Mesodermal cell (in vitro differentiated cells): ENCODE results near the gene PHACTR1.

Source experiments
- H3K27ac ChIP-seq: 2 replicates; pipeline ENCODE4 v1.7.0; 2013; ENCODE audit warnings: mild to moderate bottlenecking, low read depth, low read length, moderate library complexity; ENCODE audit not compliant: severe bottlenecking
- H3K36me3 ChIP-seq: 2 replicates; pipeline ENCODE4 v1.7.1; 2013; ENCODE audit warnings: mild to moderate bottlenecking, low read length, moderate library complexity; ENCODE audit not compliant: control insufficient read depth, insufficient read depth
- H3K4me1 ChIP-seq: one replicate; pipeline ENCODE4 v1.7.1; 2013; ENCODE audit warnings: mild to moderate bottlenecking, low read length; ENCODE audit not compliant: insufficient read depth, control insufficient read depth, poor library complexity, severe bottlenecking
- H3K4me3 ChIP-seq: 2 replicates; pipeline ENCODE4 v1.7.0; 2013; ENCODE audit warnings: low read length, control low read depth, mild to moderate bottlenecking; ENCODE audit not compliant: insufficient read depth, poor library complexity, severe bottlenecking; ENCODE audit errors: extremely low read depth
- H3K9me3 ChIP-seq: 2 replicates; pipeline ENCODE4 v1.7.1; 2013; ENCODE audit warnings: mild to moderate bottlenecking, low read length, moderate library complexity; ENCODE audit not compliant: control insufficient read depth
- WGBS, 2 experiments: methylation state at CpG; one replicate each; pipeline ENCODE4 v1.1.5; 2013; ENCODE audit warnings: missing lambda C conversion rate in 2 of 2; ENCODE audit not compliant: insufficient coverage in 2 of 2; 5-methylcytosine and 5-hydroxymethylcytosine counted together

The PHACTR1 gene

DNA sequence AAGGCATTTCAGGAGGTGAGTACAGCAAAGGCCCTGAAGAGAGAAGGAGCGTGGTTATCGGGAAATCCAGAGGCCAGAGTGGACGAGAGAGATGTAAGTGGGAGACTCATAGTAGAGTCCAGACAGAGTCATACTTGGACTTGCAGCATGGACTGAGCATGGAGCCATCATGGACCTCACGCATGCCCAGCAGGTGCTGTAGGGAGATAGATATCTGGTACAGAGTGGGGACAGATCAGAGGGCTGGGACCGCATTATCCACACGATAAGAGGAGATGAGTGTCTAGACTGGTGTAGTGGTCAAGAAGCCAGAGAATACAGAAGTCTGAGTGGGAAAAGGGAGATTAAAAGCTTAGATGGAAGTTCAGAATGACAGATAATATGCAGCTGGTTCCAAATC, 484.8 kb downstream of the PHACTR1 start:
- Histone ChIP-seq H3K4me1 (peaks cover 13% of the 10 kb centered on the region), H3K36me3 (no peaks in the 10 kb centered on the region), H3K9me3 (no peaks in the 10 kb centered on the region), H3K4me3 (no peak overlapping the region), H3K27ac (no peak overlapping the region)
- WGBS, 2 experiments: 92 to 100% methylated on average over 6 of the region's 6 CpGs

DNA sequence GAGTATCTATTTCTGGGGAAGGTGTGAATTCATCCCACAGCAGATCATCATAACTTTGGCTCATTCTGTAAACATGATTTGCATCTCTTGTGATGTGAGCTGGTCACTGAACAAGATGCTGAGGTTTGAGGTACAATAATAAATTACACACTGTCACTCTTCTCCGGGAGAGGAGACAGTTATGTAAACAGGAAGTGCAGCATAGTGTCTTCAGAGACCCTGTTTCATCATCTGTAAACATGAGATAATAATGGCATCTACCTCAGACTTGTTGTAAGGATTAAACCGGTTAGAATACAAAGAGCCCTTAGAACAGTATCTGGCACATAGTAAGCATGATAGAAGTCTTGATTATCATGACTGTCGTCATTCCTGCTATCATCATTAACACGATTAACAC, 486.6 kb downstream of the PHACTR1 start:
- Histone ChIP-seq H3K4me1 (peaks cover 13% of the 10 kb centered on the region), H3K36me3 (no peaks in the 10 kb centered on the region)
- WGBS, 2 experiments: 83 to 100% methylated on average over 1 of the region's 4 CpGs

DNA sequence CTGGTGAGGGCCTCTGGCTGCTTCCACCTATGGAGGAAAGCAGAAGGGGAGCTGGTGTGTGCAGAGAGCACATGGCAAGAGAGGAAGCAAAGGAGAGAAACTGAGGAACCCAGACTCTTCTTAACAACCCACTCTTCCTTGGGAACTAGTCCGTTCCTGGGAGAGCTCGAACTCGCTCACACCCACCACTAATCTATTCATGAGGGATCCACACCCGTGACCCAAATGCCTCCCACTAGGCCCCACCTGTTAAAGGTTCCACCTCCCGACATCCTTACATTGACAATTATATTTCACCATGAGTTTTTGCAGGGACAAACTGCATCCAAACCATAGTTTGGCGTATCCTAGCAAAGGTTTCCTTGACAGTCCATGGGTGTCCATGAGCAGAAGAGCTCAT, 488.5 kb downstream of the PHACTR1 start:
- 97 to 100% methylated on average over 6 of the region's 6 CpGs for WGBS, 2 experiments
- H3K36me3 ChIP-seq: no peaks in the 10 kb centered on the region
- no peaks in the 10 kb centered on the region for H3K9me3 ChIP-seq
- no peak overlapping the region for H3K4me3 ChIP-seq
- H3K27ac ChIP-seq: no peak overlapping the region
- peaks cover 20% of the 10 kb centered on the region for H3K4me1 ChIP-seq

More for the DNA sequence above, 486.6 kb downstream of the PHACTR1 start:
- Histone ChIP-seq H3K4me3 (no peak overlapping the region), H3K27ac (no peak overlapping the region), H3K9me3 (no peaks in the 10 kb centered on the region)

DNA sequence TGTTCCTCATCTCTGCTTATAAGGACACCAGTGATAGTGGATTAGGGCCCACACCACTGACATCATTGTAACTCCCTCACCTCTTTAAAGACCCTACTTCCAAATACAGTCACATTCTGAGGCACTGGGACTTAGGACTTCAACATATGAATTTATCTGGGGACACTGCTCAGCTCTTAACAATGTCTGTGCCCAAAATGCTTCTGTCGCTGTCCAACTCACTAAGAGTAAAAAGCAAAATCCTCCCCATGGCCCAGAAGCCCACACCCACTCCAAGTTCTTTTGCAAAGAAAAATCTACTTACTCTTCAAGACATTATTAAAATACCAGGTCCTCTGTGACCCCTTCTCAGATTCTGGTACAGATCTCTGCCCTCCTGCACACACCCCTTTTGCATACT, 495.5 kb downstream of the PHACTR1 start:
- no peak overlapping the region for H3K4me3 ChIP-seq
- WGBS, 2 experiments: 100% methylated on average over 1 of the region's 1 CpG
- H3K36me3 ChIP-seq: no peaks in the 10 kb centered on the region
- H3K9me3 ChIP-seq: no peaks in the 10 kb centered on the region
- H3K4me1 ChIP-seq: peaks cover 26% of the 10 kb centered on the region
- no peak overlapping the region for H3K27ac ChIP-seq

DNA sequence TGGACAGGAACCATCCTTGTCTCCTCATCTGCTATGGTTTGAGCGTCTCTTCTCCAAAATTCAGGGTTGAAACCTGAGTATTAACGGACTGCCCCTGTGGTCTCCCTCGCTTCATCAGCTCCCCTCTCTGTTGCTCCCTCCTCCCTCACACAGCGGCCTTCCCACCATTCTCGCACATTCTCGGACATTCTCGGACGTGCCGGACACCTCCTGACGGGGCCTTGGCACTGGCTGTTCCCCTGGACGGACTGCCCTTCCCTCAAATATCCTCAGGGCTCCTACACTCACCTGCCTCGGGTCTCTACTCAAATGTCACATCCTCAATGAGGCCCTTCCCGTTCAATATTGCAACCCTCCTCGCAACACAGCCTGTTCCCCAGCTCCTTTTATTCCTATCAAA, 496.0 kb downstream of the PHACTR1 start:
- Histone ChIP-seq H3K27ac (no peak overlapping the region), H3K4me1 (peaks cover 29% of the 10 kb centered on the region), H3K9me3 (no peaks in the 10 kb centered on the region), H3K36me3 (no peaks in the 10 kb centered on the region), H3K4me3 (no peak overlapping the region)
- 93 to 94% methylated on average over 14 of the region's 14 CpGs for WGBS, 2 experiments

DNA sequence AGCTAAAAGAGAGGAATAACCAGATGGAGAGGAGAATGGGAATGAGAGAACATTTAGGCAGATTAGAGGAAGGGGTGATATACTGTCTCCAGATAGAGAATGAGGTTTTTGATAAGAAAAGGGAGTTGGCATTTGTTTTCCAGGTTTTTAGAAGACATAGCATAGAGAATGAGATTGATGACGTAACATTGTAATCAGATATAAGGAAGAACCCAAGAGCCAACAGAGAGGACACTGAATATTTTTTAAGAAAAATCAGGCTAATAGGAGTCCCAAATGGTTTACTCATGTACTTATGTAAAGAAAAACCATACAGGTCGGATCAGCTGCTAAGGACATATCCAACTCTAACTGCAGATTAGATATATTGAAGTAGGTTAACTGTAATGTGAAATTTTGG, 498.8 kb downstream of the PHACTR1 start:
- H3K4me3 ChIP-seq: no peak overlapping the region
- H3K9me3 ChIP-seq: no peaks in the 10 kb centered on the region
- no peak overlapping the region for H3K27ac ChIP-seq
- H3K4me1 ChIP-seq: peaks cover 35% of the 10 kb centered on the region
- WGBS, 2 experiments: 100% methylated on average over 1 of the region's 2 CpGs
- no peaks in the 10 kb centered on the region for H3K36me3 ChIP-seq

DNA sequence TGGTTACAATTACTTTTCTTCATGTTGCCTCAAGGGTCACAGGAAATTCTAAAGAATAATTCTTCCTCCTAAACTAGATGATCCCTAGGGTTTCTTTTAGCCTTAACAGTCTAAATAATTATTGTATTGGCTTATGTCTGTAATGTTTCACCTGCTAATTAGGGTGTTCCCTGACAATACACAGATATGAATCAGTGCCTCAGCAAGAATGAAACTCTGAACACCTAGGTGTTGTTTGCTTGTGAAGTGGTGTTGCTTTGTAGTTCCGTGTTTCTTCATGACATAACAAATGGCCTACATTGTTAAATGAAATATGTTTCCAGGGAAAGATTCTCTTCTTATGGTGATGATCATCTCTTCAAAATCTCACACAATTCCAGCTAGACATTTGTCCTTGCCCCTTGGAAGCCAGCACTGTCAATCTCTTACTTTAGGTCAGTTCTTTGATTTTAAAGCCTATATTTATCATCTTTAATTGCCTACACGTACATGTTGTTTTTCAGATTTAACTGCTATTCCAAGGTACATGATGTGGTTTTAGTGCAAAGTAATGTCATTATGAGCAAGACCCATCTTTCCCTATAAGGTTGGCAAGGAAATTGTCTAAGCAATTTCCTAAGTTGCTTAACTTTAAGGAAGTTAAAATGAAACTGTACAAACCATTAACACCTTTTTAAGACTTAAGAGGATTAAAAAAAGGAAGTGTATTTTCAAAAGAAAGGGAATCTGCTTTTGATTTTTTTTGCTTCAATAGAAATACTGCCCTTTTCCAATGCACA, 499.9 kb downstream of the PHACTR1 start:
- H3K4me3 ChIP-seq: no peak overlapping the region
- WGBS, 2 experiments: no CpG with 5 or more reads among the region's 2 CpGs
- H3K4me1 ChIP-seq: peaks cover 35% of the 10 kb centered on the region
- no peaks in the 10 kb centered on the region for H3K36me3 ChIP-seq
- no peaks in the 10 kb centered on the region for H3K9me3 ChIP-seq
- no peak overlapping the region for H3K27ac ChIP-seq

DNA sequence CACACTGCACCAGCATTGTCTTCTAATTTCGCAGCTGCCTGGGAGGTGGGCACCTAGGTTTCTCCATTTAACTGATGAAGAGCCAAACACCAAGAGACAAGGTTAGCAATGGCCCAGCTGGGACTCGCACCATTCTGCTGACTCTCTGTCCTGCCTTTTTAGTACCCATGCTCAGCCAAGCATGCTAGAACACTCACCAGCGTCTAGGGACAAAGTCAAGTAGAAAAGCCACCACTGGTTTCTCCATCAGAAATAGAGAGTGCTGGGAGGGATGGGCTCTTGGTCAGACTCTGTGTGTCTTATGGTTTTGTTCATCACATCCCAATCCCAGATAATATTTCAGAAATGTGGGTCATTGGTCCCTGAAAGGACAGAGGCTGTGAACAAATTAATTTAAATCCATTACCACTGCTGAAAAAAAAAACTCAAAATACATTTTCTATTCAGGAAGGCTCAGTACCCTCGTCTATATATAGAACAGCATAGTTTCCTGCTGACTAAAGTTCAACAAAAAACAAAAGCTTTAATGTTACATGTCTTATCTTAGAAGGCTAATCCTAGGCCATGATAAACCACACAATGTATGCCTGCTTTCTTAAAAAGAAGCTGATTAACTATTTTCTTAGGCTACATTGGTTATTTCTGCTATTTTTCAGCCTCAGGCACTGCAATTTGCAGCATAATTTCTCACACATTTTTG, 500.8 kb downstream of the PHACTR1 start:
- WGBS, 2 experiments: 83 to 94% methylated on average over 2 to 4 of the region's 4 CpGs
- H3K4me3 ChIP-seq: no peak overlapping the region
- no peaks in the 10 kb centered on the region for H3K36me3 ChIP-seq
- no peaks in the 10 kb centered on the region for H3K9me3 ChIP-seq
- peak overlapping the region; percentile 80 for H3K27ac ChIP-seq
- H3K4me1 ChIP-seq: peaks cover 35% of the 10 kb centered on the region

DNA sequence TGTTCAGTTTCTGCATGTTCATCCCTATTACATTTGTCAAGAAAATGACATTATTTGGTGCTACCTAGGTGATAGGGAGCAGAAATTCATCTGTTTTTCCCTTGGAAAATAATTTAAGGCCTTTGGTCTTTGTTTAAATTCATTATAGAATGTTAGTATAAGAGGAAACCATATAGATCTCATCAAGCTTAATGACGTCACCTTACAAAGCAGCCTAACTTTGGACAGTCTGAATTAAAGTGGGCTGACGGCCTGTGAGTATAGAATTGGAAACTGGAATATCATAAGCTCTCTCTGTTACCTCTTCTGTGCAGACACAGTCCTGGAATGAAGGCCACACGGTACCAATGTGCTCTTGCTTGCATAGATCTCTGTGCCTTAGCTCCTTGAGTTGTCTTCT, 503.7 kb downstream of the PHACTR1 start:
- Histone ChIP-seq H3K36me3 (no peaks in the 10 kb centered on the region), H3K9me3 (no peaks in the 10 kb centered on the region), H3K4me3 (no peak overlapping the region), H3K4me1 (peaks cover 32% of the 10 kb centered on the region), H3K27ac (no peak overlapping the region)
- 100% methylated on average over 1 of the region's 3 CpGs; no CpG with 5 or more reads in 1 of the 2 experiments for WGBS, 2 experiments

DNA sequence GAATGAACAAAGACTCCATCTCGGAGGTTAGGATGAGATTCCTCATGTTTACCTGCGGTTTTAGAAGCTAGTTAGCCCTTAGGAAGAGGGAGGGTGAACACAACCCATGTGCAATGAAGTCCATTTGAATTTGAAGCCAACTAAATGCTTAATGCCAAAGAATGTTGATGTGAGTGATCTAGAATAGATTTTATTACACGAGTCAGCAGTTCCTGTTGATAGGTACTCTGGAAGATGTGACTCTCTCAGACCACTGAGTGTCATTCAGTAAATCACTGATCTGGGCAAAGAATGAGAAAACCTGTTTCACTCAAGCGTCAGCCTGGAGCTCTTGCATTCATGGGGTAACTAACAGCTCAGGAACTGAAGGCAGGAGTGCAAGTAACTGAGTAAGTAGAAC, 505.5 kb downstream of the PHACTR1 start:
- Histone ChIP-seq H3K4me3 (no peak overlapping the region), H3K36me3 (no peaks in the 10 kb centered on the region), H3K27ac (no peak overlapping the region), H3K9me3 (no peaks in the 10 kb centered on the region), H3K4me1 (peaks cover 17% of the 10 kb centered on the region)
- WGBS, 2 experiments: 96 to 97% methylated on average over 4 of the region's 4 CpGs

DNA sequence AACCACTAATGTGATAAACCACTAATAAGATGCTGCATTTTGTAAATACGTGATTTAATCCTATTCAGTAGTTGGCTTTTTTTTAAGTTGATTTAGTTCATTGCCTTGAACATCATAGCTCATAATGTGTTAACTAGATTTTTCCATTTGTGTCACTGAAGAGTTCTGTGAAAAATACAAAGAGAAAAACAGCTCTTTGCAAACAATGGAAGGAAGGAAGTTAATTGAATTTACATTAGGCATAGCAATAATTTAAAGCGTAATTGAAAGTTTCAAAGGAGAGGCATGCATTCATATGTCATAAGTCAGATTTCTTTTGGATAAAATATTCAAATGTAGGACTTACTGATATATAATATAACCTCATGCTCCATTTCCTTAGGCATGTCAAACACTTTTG, 509.5 kb downstream of the PHACTR1 start:
- Histone ChIP-seq H3K27ac (no peak overlapping the region), H3K4me3 (no peak overlapping the region), H3K9me3 (no peaks in the 10 kb centered on the region), H3K36me3 (no peaks in the 10 kb centered on the region), H3K4me1 (no peaks in the 10 kb centered on the region)
- no CpG with 5 or more reads among the region's 2 CpGs for WGBS, 2 experiments
